ENCODE results near the gene ANKH. TPM values are rescaled to one million over a fixed set of nuclear protein-coding genes. Genes with fewer than 3 reads are reported as not detected.

ANKH gene
- total RNA-seq, 1 experiment from 2014 or later, result 65.2 TPM

DNA sequence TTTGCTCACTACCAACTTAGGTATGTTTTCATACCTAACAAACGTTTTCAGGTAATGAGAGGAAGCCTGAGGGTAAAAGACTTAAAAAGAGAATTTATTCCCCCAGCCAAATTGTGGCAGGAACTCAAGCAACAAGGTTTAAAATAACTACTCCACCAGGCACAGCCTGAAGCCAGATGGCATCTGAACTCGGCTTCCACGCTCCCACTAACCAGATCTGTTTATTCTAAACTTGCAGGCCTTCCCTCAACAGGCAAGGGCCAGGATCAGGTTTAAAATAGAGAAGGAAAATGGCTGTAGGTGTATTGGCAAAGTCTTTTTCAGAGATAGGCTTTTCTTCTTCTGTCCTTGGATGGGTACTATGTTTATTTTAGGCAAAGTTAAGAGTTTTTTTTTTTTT lies 117.6 kb downstream of the ANKH start (continued):
- TF ChIP-seq SRF (IDR thresholded peaks at IDR 0.05; ENCODE audit: low read depth) (no peak), FOSL1 (IDR thresholded peaks at IDR 0.05; ENCODE audit: low read depth) (no peak), YY1 (IDR thresholded peaks at IDR 0.05; ENCODE audit: extremely low read depth, insufficient replicate concordance, low read depth, low read length) (no peak), SP1 (IDR thresholded peaks at IDR 0.05; ENCODE audit: low read depth) (no peak)

DNA sequence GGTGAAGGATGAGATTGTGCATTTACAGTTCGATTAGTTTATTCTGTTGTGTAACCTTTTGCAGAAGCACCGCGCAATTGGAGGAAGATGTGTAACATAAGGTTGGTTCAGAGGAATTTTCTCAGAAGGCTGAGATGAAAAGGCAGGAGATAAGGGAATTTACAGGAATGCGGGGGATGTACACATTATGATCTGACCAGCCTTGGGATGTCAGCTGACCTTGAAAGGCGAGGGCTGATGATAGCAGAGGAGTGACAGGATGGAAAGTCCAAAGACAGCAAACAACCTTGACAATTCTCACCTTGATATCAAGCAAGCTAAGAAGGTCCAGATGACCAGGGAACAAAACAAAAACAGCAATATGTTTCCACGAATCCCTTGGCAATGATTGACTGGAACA lies 118.3 kb downstream of the ANKH start:
- intact Hi-C loops (cut with micrococcal nuclease), result no loop called here
- Histone ChIP-seq H3K36me3 (ENCODE audit: control insufficient read depth in 1 of 2, insufficient read depth in 2 of 2, low read length in 2 of 2) (no peaks in the 10 kb centered on the region), H3K27me3 (ENCODE audit: insufficient read depth, low read length) (no peaks in the 10 kb centered on the region), H4K20me1 (ENCODE audit: insufficient read depth) (no peaks in the 10 kb centered on the region), H2AFZ (ENCODE audit: low read depth, low read length, poor library complexity, severe bottlenecking) (no peak overlapping the region), H3K4me2 (ENCODE audit: low read length) (no peak overlapping the region), H3K4me1 (ENCODE audit: control insufficient read depth in 1 of 2, insufficient read depth in 2 of 2, low read length in 2 of 2) (no peaks in the 10 kb centered on the region), H3K9me2 (ENCODE audit: insufficient read depth) (no peaks in the 10 kb centered on the region), H3K4me3 (replicated peaks in 1 of 2; ENCODE audit: low read depth in 1 of 2, low read length in 2 of 2) (no peak overlapping the region), H3K9me3 (ENCODE audit: control insufficient read depth in 1 of 2, insufficient read depth in 1 of 2, low read depth in 1 of 2, low read length in 2 of 2) (no peaks in the 10 kb centered on the region), H3K27ac (ENCODE audit: low read depth, low read length) (no peak overlapping the region), H3K79me2 (ENCODE audit: insufficient read depth, low read length) (no peaks in the 10 kb centered on the region), H3K9ac (ENCODE audit: low read length) (no peak overlapping the region)
- POLR2A ChIA-PET, result no interaction called here
- ATAC-seq (no peak), DNase-seq (ENCODE audit: low read depth, low spot score) (no peak)
- CTCF ChIA-PET, result no interaction called here
- no TSS peak for BruUV-seq (replicated peaks)
- RAD21 ChIA-PET (ENCODE audit: low non-redundant PET in 1 of 2, low total read pairs in 2 of 2, uncharacterized antibody in 2 of 2, unreplicated experiment in 2 of 2), result no interaction called here
- TF ChIP-seq, protein P1, sequence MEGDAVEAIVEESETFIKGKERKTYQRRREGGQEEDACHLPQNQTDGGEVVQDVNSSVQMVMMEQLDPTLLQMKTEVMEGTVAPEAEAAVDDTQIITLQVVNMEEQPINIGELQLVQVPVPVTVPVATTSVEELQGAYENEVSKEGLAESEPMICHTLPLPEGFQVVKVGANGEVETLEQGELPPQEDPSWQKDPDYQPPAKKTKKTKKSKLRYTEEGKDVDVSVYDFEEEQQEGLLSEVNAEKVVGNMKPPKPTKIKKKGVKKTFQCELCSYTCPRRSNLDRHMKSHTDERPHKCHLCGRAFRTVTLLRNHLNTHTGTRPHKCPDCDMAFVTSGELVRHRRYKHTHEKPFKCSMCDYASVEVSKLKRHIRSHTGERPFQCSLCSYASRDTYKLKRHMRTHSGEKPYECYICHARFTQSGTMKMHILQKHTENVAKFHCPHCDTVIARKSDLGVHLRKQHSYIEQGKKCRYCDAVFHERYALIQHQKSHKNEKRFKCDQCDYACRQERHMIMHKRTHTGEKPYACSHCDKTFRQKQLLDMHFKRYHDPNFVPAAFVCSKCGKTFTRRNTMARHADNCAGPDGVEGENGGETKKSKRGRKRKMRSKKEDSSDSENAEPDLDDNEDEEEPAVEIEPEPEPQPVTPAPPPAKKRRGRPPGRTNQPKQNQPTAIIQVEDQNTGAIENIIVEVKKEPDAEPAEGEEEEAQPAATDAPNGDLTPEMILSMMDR (IDR thresholded peaks at IDR 0.05 in 2 of 3, conservative IDR thresholded peaks at IDR 0.05 in 1 of 3; ENCODE audit: borderline replicate concordance in 1 of 3, insufficient read depth in 1 of 3, low read depth in 2 of 3, low read length in 2 of 3), result no peak
- TF ChIP-seq SP1 (IDR thresholded peaks at IDR 0.05; ENCODE audit: low read depth), result no peak
- no peak for TF ChIP-seq POLR2AphosphoS5 (IDR thresholded peaks at IDR 0.05; ENCODE audit: low read depth, low read length)
- TF ChIP-seq SIN3A (IDR thresholded peaks at IDR 0.05; ENCODE audit: low read depth), result no peak
- TF ChIP-seq RAD21 (IDR thresholded peaks at IDR 0.05; ENCODE audit: low read depth), result no peak
- TF ChIP-seq EZH2 (IDR thresholded peaks at IDR 0.05), result no peak
- no peak for TF ChIP-seq CEBPB (IDR thresholded peaks at IDR 0.05; ENCODE audit: low read depth)
- no peak for TF ChIP-seq CBX3 (IDR thresholded peaks at IDR 0.05; ENCODE audit: low read depth)
- TF ChIP-seq, protein P2, sequence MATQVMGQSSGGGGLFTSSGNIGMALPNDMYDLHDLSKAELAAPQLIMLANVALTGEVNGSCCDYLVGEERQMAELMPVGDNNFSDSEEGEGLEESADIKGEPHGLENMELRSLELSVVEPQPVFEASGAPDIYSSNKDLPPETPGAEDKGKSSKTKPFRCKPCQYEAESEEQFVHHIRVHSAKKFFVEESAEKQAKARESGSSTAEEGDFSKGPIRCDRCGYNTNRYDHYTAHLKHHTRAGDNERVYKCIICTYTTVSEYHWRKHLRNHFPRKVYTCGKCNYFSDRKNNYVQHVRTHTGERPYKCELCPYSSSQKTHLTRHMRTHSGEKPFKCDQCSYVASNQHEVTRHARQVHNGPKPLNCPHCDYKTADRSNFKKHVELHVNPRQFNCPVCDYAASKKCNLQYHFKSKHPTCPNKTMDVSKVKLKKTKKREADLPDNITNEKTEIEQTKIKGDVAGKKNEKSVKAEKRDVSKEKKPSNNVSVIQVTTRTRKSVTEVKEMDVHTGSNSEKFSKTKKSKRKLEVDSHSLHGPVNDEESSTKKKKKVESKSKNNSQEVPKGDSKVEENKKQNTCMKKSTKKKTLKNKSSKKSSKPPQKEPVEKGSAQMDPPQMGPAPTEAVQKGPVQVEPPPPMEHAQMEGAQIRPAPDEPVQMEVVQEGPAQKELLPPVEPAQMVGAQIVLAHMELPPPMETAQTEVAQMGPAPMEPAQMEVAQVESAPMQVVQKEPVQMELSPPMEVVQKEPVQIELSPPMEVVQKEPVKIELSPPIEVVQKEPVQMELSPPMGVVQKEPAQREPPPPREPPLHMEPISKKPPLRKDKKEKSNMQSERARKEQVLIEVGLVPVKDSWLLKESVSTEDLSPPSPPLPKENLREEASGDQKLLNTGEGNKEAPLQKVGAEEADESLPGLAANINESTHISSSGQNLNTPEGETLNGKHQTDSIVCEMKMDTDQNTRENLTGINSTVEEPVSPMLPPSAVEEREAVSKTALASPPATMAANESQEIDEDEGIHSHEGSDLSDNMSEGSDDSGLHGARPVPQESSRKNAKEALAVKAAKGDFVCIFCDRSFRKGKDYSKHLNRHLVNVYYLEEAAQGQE (IDR thresholded peaks at IDR 0.05; ENCODE audit: low read depth), result no peak
- TF ChIP-seq, protein P3, sequence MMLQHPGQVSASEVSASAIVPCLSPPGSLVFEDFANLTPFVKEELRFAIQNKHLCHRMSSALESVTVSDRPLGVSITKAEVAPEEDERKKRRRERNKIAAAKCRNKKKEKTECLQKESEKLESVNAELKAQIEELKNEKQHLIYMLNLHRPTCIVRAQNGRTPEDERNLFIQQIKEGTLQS (IDR thresholded peaks at IDR 0.05), result no peak
- TF ChIP-seq JUND (IDR thresholded peaks at IDR 0.05), result no peak
- TF ChIP-seq, protein P4, sequence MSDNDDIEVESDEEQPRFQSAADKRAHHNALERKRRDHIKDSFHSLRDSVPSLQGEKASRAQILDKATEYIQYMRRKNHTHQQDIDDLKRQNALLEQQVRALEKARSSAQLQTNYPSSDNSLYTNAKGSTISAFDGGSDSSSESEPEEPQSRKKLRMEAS (IDR thresholded peaks at IDR 0.05), result no peak
- TF ChIP-seq POLR2A (IDR thresholded peaks at IDR 0.05; ENCODE audit: borderline replicate concordance, extremely low read depth, insufficient read depth, insufficient read length), result no peak
- no peak for TF ChIP-seq ZFX (IDR thresholded peaks at IDR 0.05)
- TF ChIP-seq ZNF274 (IDR thresholded peaks at IDR 0.05; ENCODE audit: low read depth, low read length), result no peak
- TF ChIP-seq YY1 (IDR thresholded peaks at IDR 0.05; ENCODE audit: extremely low read depth, insufficient replicate concordance, low read depth, low read length), result no peak
- TF ChIP-seq EGR1 (IDR thresholded peaks at IDR 0.05; ENCODE audit: low read depth), result no peak
- no peak for TF ChIP-seq FOSL1 (IDR thresholded peaks at IDR 0.05; ENCODE audit: low read depth)
